Sigmoid colon (tissue), 7 donors: ENCODE measurements around the gene EXT2. TPM values are rescaled to one million over a fixed set of nuclear protein-coding genes. Genes with fewer than 3 reads are reported as not detected.

Experiments
- DNase-seq: peaks from one replicate; pipeline ENCODE4 v3.0.0-alpha.2; 2019
- H3K27ac ChIP-seq, 4 donors: fragments of 200-600 bp; sonication (generic); one replicate each; pipeline ENCODE4 v1.5.1; 2016 to 2019; ENCODE audit warnings: mild to moderate bottlenecking in 1 of 4
- H3K27me3 ChIP-seq, 3 donors: fragments of 200-600 bp; sonication (generic); one replicate each; pipeline ENCODE4 v1.5.1; 2019; ENCODE audit warnings: mild to moderate bottlenecking in 1 of 3
- H3K36me3 ChIP-seq, 4 donors: fragments of 200-600 bp; sonication (generic); one replicate each; pipeline ENCODE4 v1.5.1; 2016 to 2019
- H3K4me1 ChIP-seq, 4 donors: fragments of 200-600 bp; sonication (generic); one replicate each; pipeline ENCODE4 v1.5.1; 2017 to 2019
- H3K4me3 ChIP-seq, 4 donors: fragments of 200-600 bp; sonication (generic); one replicate each; pipeline ENCODE4 v1.5.1; 2017 to 2019; ENCODE audit warnings: mild to moderate bottlenecking in 2 of 4, moderate library complexity in 1 of 4
- H3K9me3 ChIP-seq, 4 donors: fragments of 200-600 bp in 3 of 4; sonication (generic) in 3 of 4; one replicate each; pipeline versions ENCODE4 v1.5.1 to v1.6.1; 2013 to 2019
- EP300 ChIP-seq, 4 donors: sonication (generic); formaldehyde crosslinking; IDR thresholded peaks; one replicate each; pipeline ENCODE4 v1.6.1; 2017; ENCODE audit warnings: antibody characterized with exemption in 4 of 4
- POLR2A ChIP-seq, 2 donors: fragments of 450-650 bp; IDR thresholded peaks; one replicate each; pipeline ENCODE4 v1.6.1; 2016; ENCODE audit warnings: antibody characterized with exemption in 2 of 2, mild to moderate bottlenecking in 2 of 2, moderate library complexity in 2 of 2
- POLR2AphosphoS5 ChIP-seq, 4 donors: sonication (generic); formaldehyde crosslinking; IDR thresholded peaks; one replicate each; pipeline ENCODE4 v1.6.1; 2017; ENCODE audit warnings: antibody characterized with exemption in 4 of 4
- WGBS, 2 donors: extraction: QIAGEN DNeasy Blood & Tissue Kit; methylation state at CpG; one replicate each; pipeline ENCODE4 v1.1.7; 2013; 5-methylcytosine and 5-hydroxymethylcytosine counted together
- intact Hi-C: fragments of 100-400 bp; cut with DNase I; formaldehyde crosslinking; loops from one replicate; pipeline ENCODE4 v1.15.1; 2023
- polyA plus RNA-seq, 3 donors: library from polyadenylated mRNA; stranded (reverse); fragments of 200-250 nt; gene quantifications; one replicate each; pipeline ENCODE4 v1.2.3, GENCODE V29; 2013
- total RNA-seq, 4 donors: library from RNA; depleted of rRNA; stranded (reverse); fragments of >200 nt; gene quantifications; one replicate each; pipeline ENCODE4 v1.1.0, GENCODE V29; 2016
- TF ChIP-seq, protein P1 (sequence below), 4 experiments: fragments of 450-650 bp in 3 of 4; fragments of 200-600 bp in 1 of 4; IDR thresholded peaks; one replicate each; pipeline ENCODE4 v1.5.1; 2016 to 2019; ENCODE audit warnings: antibody characterized with exemption in 4 of 4, mild to moderate bottlenecking in 3 of 4, moderate library complexity in 2 of 4
- donor health status: healthy with polysubstance abuse.
- donor health status: Bipolar disorder and iron deficiency.
- donor health status: healthy.

Gene EXT2
- total and polyA plus RNA-seq, 7 donors: 6.6 to 68.1 (median 46.3) TPM

GRCh38 chr11:44071157-44071556 lies 24.3 kb upstream of the EXT2 start:
- intact Hi-C loops: no loop called here
- WGBS, 2 donors: 86 to 90% methylated on average over 3 of the region's 3 CpGs
- Histone ChIP-seq H3K36me3 (peaks cover 0 to 51% (median 4%) of the 10 kb centered on the region in 4 donors), H3K4me3 (no peak overlapping the region), H3K4me1 (peaks cover 0 to 16% (median 11%) of the 10 kb centered on the region in 4 donors), H3K27ac (no peak overlapping the region), H3K9me3 (no peaks in the 10 kb centered on the region), H3K27me3 (no peaks in the 10 kb centered on the region)
- DNase-seq: no peak
- TF ChIP-seq POLR2A (IDR thresholded peaks at IDR 0.05) (no peak), POLR2AphosphoS5 (IDR thresholded peaks at IDR 0.05) (no peak), EP300 (IDR thresholded peaks at IDR 0.05) (no peak)
- TF ChIP-seq, protein P1, sequence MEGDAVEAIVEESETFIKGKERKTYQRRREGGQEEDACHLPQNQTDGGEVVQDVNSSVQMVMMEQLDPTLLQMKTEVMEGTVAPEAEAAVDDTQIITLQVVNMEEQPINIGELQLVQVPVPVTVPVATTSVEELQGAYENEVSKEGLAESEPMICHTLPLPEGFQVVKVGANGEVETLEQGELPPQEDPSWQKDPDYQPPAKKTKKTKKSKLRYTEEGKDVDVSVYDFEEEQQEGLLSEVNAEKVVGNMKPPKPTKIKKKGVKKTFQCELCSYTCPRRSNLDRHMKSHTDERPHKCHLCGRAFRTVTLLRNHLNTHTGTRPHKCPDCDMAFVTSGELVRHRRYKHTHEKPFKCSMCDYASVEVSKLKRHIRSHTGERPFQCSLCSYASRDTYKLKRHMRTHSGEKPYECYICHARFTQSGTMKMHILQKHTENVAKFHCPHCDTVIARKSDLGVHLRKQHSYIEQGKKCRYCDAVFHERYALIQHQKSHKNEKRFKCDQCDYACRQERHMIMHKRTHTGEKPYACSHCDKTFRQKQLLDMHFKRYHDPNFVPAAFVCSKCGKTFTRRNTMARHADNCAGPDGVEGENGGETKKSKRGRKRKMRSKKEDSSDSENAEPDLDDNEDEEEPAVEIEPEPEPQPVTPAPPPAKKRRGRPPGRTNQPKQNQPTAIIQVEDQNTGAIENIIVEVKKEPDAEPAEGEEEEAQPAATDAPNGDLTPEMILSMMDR (IDR thresholded peaks at IDR 0.05): no peak

GRCh38 chr11:44072757-44073658 lies 22.5 kb upstream of the EXT2 start:
- no peak overlapping the region for H3K27ac ChIP-seq
- no peak overlapping the region for H3K4me3 ChIP-seq
- TF ChIP-seq POLR2A (IDR thresholded peaks at IDR 0.05) (no peak), EP300 (IDR thresholded peaks at IDR 0.05) (no peak), POLR2AphosphoS5 (IDR thresholded peaks at IDR 0.05) (no peak)
- TF ChIP-seq, protein P1 (IDR thresholded peaks at IDR 0.05): no peak
- no peak for DNase-seq
- peaks cover 0 to 1% (median 0%) of the 10 kb centered on the region in 4 donors for H3K4me1 ChIP-seq
- no peaks in the 10 kb centered on the region for H3K9me3 ChIP-seq
- intact Hi-C loops: no loop called here
- H3K36me3 ChIP-seq: peaks cover 0 to 62% (median 4%) of the 10 kb centered on the region in 4 donors
- 94 to 95% methylated on average over 8 of the region's 8 CpGs for WGBS, 2 donors
- H3K27me3 ChIP-seq: no peaks in the 10 kb centered on the region

DNA sequence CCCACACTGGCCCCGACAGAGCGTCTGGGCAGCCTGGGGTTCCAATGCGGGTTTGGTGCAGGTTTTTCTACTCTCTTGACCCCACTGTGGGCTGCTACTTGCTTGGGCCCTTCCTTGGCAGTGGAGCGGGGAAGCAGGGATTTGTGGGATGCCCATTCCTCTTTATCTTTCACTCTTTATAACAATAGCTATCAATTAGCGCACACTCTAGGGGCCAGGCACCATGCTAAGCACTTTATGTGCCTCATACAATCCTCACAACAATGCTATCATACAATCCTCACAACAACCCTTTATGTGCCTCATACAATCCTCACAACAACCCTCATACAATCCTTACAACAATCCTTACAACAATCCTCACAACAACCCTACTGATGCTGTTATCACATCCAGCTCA lies 16.7 kb upstream of the EXT2 start:
- peaks cover 0 to 48% (median 2%) of the 10 kb centered on the region in 4 donors for H3K36me3 ChIP-seq
- no peaks in the 10 kb centered on the region for H3K9me3 ChIP-seq
- H3K4me3 ChIP-seq: no peak overlapping the region
- no peak for DNase-seq
- no peak overlapping the region for H3K27ac ChIP-seq
- intact Hi-C loops: no loop called here
- H3K4me1 ChIP-seq: peaks cover 0 to 6% (median 1%) of the 10 kb centered on the region in 4 donors
- 97 to 98% methylated on average over 5 of the region's 5 CpGs for WGBS, 2 donors
- no peaks in the 10 kb centered on the region for H3K27me3 ChIP-seq
- TF ChIP-seq POLR2AphosphoS5 (IDR thresholded peaks at IDR 0.05) (no peak), EP300 (IDR thresholded peaks at IDR 0.05) (no peak), POLR2A (IDR thresholded peaks at IDR 0.05) (no peak)
- TF ChIP-seq, protein P1 (IDR thresholded peaks at IDR 0.05): no peak

- Histone ChIP-seq H3K9me3 (no peaks in the 10 kb centered on the region), H3K27ac (no peak overlapping the region), H3K4me1 (peaks cover 0 to 12% (median 4%) of the 10 kb centered on the region in 4 donors), H3K36me3 (peaks cover 0 to 42% (median 2%) of the 10 kb centered on the region in 4 donors), H3K27me3 (no peaks in the 10 kb centered on the region), H3K4me3 (no peak overlapping the region)
- intact Hi-C loops: no loop called here
- TF ChIP-seq EP300 (IDR thresholded peaks at IDR 0.05): no peak
- no peak for TF ChIP-seq POLR2A (IDR thresholded peaks at IDR 0.05)
- no peak for TF ChIP-seq POLR2AphosphoS5 (IDR thresholded peaks at IDR 0.05)
- TF ChIP-seq, protein P1 (IDR thresholded peaks at IDR 0.05): no peak
- 88 to 94% methylated on average over 6 of the region's 6 CpGs for WGBS, 2 donors
- no peak for DNase-seq
These were observed 16.1 kb upstream of the EXT2 start for GRCh38 chr11:44079376-44079775.
